HFFc6 (cell line): Measurements from ENCODE around the gene KRT86. TPM values are rescaled to one million over a fixed set of nuclear protein-coding genes. Genes with fewer than 3 reads are reported as not detected.

ENCODE experiments used
- DNase-seq: peaks from one replicate; pipeline ENCODE4 v3.0.0-alpha.2; 2018
- H3K27ac Mint-ChIP-seq: 2 replicates; pipeline ENCODE4 v1.8.0; 2020; ENCODE audit warnings: mild to moderate bottlenecking, mixed read lengths
- H3K27me3 Mint-ChIP-seq: 2 replicates; pipeline ENCODE4 v1.8.0; 2021; ENCODE audit warnings: mild to moderate bottlenecking, moderate library complexity, mixed read lengths; ENCODE audit not compliant: insufficient read depth
- H3K36me3 Mint-ChIP-seq: 2 replicates; pipeline ENCODE4 v1.8.0; 2021; ENCODE audit warnings: low read depth, mixed read lengths
- H3K4me1 Mint-ChIP-seq: 2 replicates; pipeline ENCODE4 v1.8.0; 2020; ENCODE audit warnings: low read depth, mixed read lengths
- H3K4me3 Mint-ChIP-seq: 2 replicates; pipeline ENCODE4 v1.8.0; 2020; ENCODE audit warnings: mild to moderate bottlenecking, moderate library complexity, mixed read lengths
- H3K9me3 Mint-ChIP-seq: 2 replicates; pipeline ENCODE4 v1.8.0; 2020; ENCODE audit warnings: mild to moderate bottlenecking, mixed read lengths
- CTCF ChIP-seq: fragments of 200-600 bp; sonication (generic); IDR thresholded peaks from 2 replicates; pipeline ENCODE4 v1.5.0; 2021; ENCODE audit warnings: antibody characterized with exemption, mild to moderate bottlenecking
- total RNA-seq, 6 experiments: library from RNA; stranded (reverse); fragmentation: NEBNext Ultra II Directional; extraction: Animal tissue kit (Norgen Biotek cat#: 25700); gene quantifications; 2 replicates in 1 of 6; 3 replicates in 5 of 6; pipeline ENCODE4 v1.2.3, GENCODE V29; 2021

Gene KRT86
- total RNA-seq, 6 experiments from 2014 or later: 0.15 to 0.26 (median 0.19) TPM; not detected in 1

- no peak for DNase-seq
- Mint-ChIP-seq H3K9me3 (no peaks in the 10 kb centered on the region), H3K4me1 (peaks cover 40% of the 10 kb centered on the region), H3K36me3 (no peaks in the 10 kb centered on the region), H3K27me3 (peaks cover 7% of the 10 kb centered on the region), H3K4me3 (no peak overlapping the region), H3K27ac (no peak overlapping the region)
- no peak for TF ChIP-seq CTCF
Measured at GRCh38 chr12:52275686-52276085, 1.2 kb downstream of the KRT86 start.

- H3K27ac Mint-ChIP-seq: no peak overlapping the region
- peaks cover 3% of the 10 kb centered on the region for H3K27me3 Mint-ChIP-seq
- no peaks in the 10 kb centered on the region for H3K9me3 Mint-ChIP-seq
- TF ChIP-seq CTCF: no peak
- H3K4me3 Mint-ChIP-seq: no peak overlapping the region; the same call in 1 of the 2 replicates
- peaks cover 2% of the 10 kb centered on the region; the same call in 1 of the 2 replicates for H3K36me3 Mint-ChIP-seq
- H3K4me1 Mint-ChIP-seq: peaks cover 55% of the 10 kb centered on the region
- no peak for DNase-seq
Measured at GRCh38 chr12:52277486-52278245, 3.2 kb downstream of the KRT86 start.

- H3K36me3 Mint-ChIP-seq: peaks cover 5% of the 10 kb centered on the region; the same call in 1 of the 2 replicates
- peak overlapping the region; percentile 76 for H3K4me3 Mint-ChIP-seq
- TF ChIP-seq CTCF: peak; percentile 98
- H3K27ac Mint-ChIP-seq: peak overlapping the region; percentile 99
- peaks cover 61% of the 10 kb centered on the region for H3K4me1 Mint-ChIP-seq
- H3K9me3 Mint-ChIP-seq: no peaks in the 10 kb centered on the region
- H3K27me3 Mint-ChIP-seq: peaks cover 3% of the 10 kb centered on the region
- DNase-seq: peak; percentile 60
Measured at GRCh38 chr12:52278575-52279421, 4.4 kb downstream of the KRT86 start.

GRCh38 chr12:52279422-52280318 is 5.2 kb downstream of the KRT86 start:
- TF ChIP-seq CTCF: no peak
- Mint-ChIP-seq H3K9me3 (no peaks in the 10 kb centered on the region), H3K4me1 (peaks cover 70% of the 10 kb centered on the region), H3K27ac (peak overlapping the region; percentile 99), H3K36me3 (peaks cover 5% of the 10 kb centered on the region; the same call in 1 of the 2 replicates), H3K4me3 (peak overlapping the region; percentile 76), H3K27me3 (peaks cover 5% of the 10 kb centered on the region)
- peak; percentile 14 for DNase-seq

GRCh38 chr12:52280319-52280795 is 5.9 kb downstream of the KRT86 start:
- H3K36me3 Mint-ChIP-seq: peaks cover 5% of the 10 kb centered on the region; the same call in 1 of the 2 replicates
- H3K4me1 Mint-ChIP-seq: peaks cover 77% of the 10 kb centered on the region
- H3K9me3 Mint-ChIP-seq: no peaks in the 10 kb centered on the region
- peak overlapping the region; percentile 99 for H3K27ac Mint-ChIP-seq
- no peak for TF ChIP-seq CTCF
- peak overlapping the region; percentile 76 for H3K4me3 Mint-ChIP-seq
- DNase-seq: peak; percentile 90
- peaks cover 2% of the 10 kb centered on the region for H3K27me3 Mint-ChIP-seq
